Subcutaneous adipose tissue (tissue), 4 donors: Measurements from ENCODE around the gene SPCS1. TPM values are rescaled to one million over a fixed set of nuclear protein-coding genes. Genes with fewer than 3 reads are reported as not detected.

ENCODE experiments used
- total RNA-seq, 4 donors: library from RNA; depleted of rRNA; stranded (reverse); fragments of >200 nt; gene quantifications; one replicate each; pipeline ENCODE4 v1.1.0, GENCODE V29; 2016
- TF ChIP-seq, protein P1 (sequence below): fragments of 450-650 bp; IDR thresholded peaks from one replicate; pipeline ENCODE4 v1.5.1; 2016; ENCODE audit warnings: low read depth, mild to moderate bottlenecking, control low read depth, antibody characterized with exemption, moderate library complexity

The SPCS1 gene
- total RNA-seq, 4 donors from 2014 or later: 44.3 to 108 (median 80.8) TPM

GRCh38 chr3:52679199-52679538 lies 26.7 kb upstream of the SPCS1 start:
- TF ChIP-seq, protein P1, sequence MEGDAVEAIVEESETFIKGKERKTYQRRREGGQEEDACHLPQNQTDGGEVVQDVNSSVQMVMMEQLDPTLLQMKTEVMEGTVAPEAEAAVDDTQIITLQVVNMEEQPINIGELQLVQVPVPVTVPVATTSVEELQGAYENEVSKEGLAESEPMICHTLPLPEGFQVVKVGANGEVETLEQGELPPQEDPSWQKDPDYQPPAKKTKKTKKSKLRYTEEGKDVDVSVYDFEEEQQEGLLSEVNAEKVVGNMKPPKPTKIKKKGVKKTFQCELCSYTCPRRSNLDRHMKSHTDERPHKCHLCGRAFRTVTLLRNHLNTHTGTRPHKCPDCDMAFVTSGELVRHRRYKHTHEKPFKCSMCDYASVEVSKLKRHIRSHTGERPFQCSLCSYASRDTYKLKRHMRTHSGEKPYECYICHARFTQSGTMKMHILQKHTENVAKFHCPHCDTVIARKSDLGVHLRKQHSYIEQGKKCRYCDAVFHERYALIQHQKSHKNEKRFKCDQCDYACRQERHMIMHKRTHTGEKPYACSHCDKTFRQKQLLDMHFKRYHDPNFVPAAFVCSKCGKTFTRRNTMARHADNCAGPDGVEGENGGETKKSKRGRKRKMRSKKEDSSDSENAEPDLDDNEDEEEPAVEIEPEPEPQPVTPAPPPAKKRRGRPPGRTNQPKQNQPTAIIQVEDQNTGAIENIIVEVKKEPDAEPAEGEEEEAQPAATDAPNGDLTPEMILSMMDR: no peak

- TF ChIP-seq, protein P1: no peak
These were observed 26.1 kb upstream of the SPCS1 start for GRCh38 chr3:52679811-52680210.

DNA sequence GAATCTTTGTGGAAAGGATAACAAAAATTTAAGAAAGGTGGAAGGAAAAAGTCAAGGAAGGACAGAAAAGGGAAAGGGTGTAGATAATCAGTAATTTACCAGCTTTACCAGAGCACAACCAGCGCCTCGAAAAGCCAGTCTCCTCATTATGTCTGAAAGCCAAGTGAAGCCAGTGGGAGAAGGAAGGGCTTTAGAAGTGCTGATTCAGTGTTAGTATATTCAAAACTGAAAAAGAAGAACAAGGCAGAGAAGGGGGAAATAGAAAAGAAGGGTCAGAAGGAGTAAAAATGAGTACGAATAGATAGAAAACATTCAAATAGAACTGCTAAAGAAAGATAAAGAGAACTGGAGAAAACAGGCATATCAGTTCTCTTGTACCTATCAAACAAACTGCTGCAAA lies 24.3 kb upstream of the SPCS1 start:
- TF ChIP-seq, protein P1: no peak

GRCh38 chr3:52682016-52682415 lies 23.9 kb upstream of the SPCS1 start:
- TF ChIP-seq, protein P1: no peak

GRCh38 chr3:52683611-52684010 lies 22.3 kb upstream of the SPCS1 start:
- TF ChIP-seq, protein P1: no peak

DNA sequence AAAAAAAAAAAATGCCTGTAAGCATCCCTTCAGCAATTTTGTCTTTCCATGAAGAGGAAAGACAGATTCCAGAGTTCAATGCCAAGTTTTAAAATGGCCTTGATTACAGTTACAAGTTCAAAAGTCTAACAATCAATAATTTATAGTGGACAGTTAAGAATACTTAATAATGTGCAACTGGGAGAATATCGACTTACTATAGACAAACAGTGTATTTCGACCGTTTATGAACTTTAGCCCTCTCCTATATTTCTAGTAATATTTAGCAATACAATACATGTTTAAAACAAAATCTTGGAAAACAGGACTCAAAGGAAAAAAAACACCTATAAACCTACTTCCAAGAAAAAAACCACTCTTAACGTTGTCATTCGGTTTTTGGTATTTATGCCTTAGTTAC lies 21.7 kb upstream of the SPCS1 start:
- TF ChIP-seq, protein P1: no peak

- TF ChIP-seq, protein P1: no peak
These were observed 20.6 kb upstream of the SPCS1 start for GRCh38 chr3:52685285-52685708.
